ENCODE results near the gene TNS3. TPM values are rescaled to one million over a fixed set of nuclear protein-coding genes. Genes with fewer than 3 reads are reported as not detected.

TNS3 gene
- total RNA-seq, 3 donors from 2014 or later = 2.6 to 3.4 (median 3.2) TPM

DNA sequence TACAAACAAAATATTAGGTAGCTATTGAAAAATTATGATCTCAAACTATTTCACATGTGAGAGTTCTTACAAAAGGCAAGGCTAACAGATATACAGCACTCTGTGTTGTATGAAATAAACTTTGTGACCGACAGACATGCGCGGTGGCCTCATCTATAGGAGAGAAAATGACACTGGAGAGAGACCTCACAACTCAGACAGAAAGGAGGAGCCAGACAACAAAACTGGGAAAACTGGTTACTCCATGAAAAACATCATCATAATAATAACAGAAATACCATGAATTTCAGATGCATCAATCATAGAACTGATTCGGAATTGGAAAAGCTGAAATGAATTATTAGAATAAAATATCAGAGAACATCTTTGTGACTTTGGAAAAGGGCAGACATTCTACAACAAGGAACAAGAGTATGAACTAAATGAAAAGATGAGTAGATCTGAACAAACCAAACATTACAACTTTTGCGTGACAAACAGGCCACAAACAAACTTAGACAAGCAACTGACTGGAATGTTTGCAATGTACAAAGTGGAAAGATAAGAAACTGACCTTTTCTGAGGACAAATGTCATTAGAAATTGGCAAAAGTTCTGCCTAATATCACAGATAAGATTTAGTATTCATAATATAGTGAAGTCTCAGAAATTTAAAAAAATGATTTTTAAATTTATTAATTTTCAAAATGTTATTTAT, 69.3 kb downstream of the TNS3 start:
- ATAC-seq (no peak), DNase-seq (no peak)
- Mint-ChIP-seq H3K4me3 (no peak overlapping the region), H3K4me1 (ENCODE audit: low read depth) (no peaks in the 10 kb centered on the region), H3K36me3 (ENCODE audit: insufficient read depth) (no peaks in the 10 kb centered on the region), H3K9me3 (no peaks in the 10 kb centered on the region), H3K27me3 (ENCODE audit: low read depth) (no peaks in the 10 kb centered on the region)

DNA sequence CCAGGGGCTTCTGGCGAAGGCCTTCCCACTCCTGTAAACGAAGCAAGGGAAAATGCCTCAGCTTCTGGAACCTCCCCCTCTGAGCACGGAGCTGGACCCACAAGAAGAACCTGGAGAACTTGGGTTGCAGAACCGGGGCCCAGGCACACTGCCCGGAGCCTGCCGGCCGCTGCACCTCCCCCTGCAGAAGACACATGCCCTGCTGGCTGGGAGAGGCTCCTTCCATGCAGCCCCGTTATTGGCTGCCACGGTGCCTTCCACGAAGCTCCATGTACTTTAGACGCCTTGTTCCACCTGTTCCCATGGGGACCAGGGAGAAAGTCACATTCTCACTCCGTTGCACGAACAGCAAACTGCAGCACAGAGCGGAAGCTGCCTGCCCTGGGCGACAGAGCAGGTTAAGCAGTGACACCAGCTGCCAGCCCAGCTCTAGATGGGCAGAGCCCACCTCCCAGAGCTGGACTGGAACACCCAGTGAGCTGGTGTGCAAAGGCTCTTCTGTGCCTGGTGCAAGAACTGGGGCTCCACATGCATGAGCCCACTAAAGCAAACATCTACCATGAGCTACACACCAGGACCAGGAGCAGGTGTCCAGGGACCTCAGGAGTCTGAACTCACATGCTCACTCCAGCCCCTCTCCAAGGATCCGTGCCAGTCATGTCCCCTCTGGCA, 70.1 kb downstream of the TNS3 start:
- DNase-seq (no peak), ATAC-seq (no peak)
- H3K36me3 Mint-ChIP-seq (ENCODE audit: insufficient read depth) = no peaks in the 10 kb centered on the region
- no peak overlapping the region for H3K4me3 Mint-ChIP-seq
- H3K27me3 Mint-ChIP-seq (ENCODE audit: low read depth) = no peaks in the 10 kb centered on the region
- H3K4me1 Mint-ChIP-seq (ENCODE audit: low read depth) = no peaks in the 10 kb centered on the region
- H3K9me3 Mint-ChIP-seq = no peaks in the 10 kb centered on the region

DNA sequence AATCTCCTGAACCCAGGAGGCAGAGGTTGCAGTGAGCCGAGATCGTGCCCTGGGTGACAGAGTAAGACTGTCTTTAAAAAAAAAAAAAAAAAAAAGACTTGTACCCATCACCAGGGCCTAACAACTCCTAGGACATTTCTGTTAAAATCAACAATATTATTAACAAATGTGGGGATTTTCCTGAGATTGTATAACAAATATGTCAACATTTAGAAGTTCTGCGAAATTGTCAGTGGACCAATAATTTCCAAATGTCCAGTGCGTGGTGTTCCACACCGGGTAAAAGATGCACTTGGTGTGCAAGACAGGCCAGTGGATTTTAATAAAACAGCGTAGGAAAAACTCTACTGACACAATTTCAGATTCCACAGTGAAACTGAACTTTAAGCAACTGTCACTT, 71.1 kb downstream of the TNS3 start:
- H3K36me3 Mint-ChIP-seq (ENCODE audit: insufficient read depth) = no peaks in the 10 kb centered on the region
- H3K4me3 Mint-ChIP-seq = no peak overlapping the region

DNA sequence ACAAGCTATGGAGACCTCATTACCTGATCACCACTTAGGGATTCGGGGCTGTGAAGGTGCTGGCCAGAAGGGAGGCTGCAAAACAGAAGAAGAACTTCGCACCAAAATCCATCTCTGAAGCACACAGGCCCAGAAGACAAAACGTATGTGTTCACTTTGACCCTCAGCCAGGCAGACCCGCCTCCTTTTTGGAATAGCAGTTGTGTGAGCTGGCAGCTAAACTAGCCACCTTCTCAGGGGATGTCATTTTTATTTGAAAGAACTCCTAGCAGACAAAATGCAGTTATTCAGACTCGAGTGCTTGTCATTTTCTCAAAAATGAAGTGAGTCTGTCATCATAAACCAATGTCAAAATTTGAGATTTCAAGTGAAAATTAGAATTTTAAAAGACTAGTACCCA, 71.7 kb downstream of the TNS3 start:
- no peaks in the 10 kb centered on the region for H3K4me1 Mint-ChIP-seq (ENCODE audit: low read depth)
- DNase-seq (no peak), ATAC-seq (no peak)
- no peaks in the 10 kb centered on the region for H3K27me3 Mint-ChIP-seq (ENCODE audit: low read depth)
- no peaks in the 10 kb centered on the region for H3K9me3 Mint-ChIP-seq
- no peaks in the 10 kb centered on the region for H3K36me3 Mint-ChIP-seq (ENCODE audit: insufficient read depth)
- H3K4me3 Mint-ChIP-seq = no peak overlapping the region

More for the DNA sequence above, 71.1 kb downstream of the TNS3 start:
- Mint-ChIP-seq H3K4me1 (ENCODE audit: low read depth) (no peaks in the 10 kb centered on the region), H3K9me3 (no peaks in the 10 kb centered on the region), H3K27me3 (ENCODE audit: low read depth) (no peaks in the 10 kb centered on the region)
- ATAC-seq (no peak), DNase-seq (no peak)

DNA sequence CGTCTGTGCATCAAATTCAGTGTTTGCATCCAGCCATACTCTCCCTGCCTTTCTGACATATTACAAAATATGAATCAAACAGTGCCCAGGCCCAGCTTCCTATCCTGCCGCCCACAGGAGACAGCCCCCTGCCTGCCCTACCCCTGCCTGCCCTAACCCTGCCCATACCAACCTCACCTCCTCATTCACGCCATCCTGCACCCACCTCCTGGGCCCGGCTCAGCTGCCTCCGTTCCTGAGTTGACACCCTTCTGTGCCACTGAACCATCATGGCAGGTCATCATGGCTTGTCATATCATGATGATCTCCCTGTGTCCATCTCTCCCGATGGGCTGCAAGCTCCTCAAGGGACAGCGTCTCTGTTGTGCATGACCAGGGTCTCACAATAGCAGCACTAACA, 72.3 kb downstream of the TNS3 start:
- Mint-ChIP-seq H3K4me1 (ENCODE audit: low read depth) (no peaks in the 10 kb centered on the region), H3K4me3 (no peak overlapping the region), H3K36me3 (ENCODE audit: insufficient read depth) (no peaks in the 10 kb centered on the region), H3K27me3 (ENCODE audit: low read depth) (no peaks in the 10 kb centered on the region), H3K9me3 (no peaks in the 10 kb centered on the region)
- ATAC-seq (no peak), DNase-seq (no peak)

DNA sequence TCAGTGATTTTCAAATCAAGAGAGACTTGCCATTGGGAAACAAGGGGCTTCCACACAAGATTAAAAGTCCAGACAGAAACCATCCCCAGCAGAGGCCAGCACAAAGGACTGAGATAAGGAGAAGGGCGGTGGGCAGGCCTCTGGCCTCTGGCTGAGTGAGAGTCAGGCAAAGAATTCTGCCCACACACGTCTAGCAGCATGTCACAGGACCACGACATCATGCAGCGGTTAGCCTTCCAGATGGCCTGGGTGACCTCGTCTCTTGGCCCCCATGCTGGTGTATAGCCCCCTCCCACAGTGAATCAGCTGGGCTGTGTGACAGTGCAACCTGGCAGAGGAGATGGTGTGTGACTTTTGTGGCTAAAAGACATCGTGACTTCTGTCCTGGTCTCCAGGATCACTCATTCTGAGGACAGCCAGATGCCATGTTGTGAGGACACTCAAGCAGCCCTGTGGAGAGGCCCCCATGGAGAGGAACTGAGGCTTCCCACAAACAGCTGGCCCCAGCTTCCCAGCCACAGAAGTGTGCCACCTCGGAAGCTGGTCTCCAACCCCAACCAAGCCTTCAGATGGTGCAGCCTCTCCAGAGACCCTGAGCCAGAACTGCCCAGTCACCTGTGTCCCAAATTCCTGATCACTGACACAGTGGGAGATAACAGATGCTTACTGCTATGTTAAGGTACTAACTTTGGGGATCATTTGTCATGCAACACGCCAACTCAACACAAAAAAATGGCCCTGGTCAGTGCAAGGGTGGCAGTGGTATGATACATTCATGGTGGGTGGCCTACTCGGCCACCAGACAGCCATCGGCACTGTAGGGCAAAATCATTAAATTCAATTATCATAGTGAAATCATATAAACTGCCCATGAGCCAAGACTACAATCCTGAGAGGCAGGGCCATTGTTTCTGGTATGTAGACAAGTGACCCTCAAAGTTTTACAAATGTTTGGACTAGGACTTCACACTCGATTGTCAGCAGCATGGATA, 73.2 kb downstream of the TNS3 start:
- Mint-ChIP-seq H3K9me3 (no peaks in the 10 kb centered on the region), H3K27me3 (ENCODE audit: low read depth) (no peaks in the 10 kb centered on the region), H3K4me3 (no peak overlapping the region), H3K4me1 (ENCODE audit: low read depth) (no peaks in the 10 kb centered on the region), H3K36me3 (ENCODE audit: insufficient read depth) (no peaks in the 10 kb centered on the region)
- ATAC-seq (no peak), DNase-seq (no peak)

DNA sequence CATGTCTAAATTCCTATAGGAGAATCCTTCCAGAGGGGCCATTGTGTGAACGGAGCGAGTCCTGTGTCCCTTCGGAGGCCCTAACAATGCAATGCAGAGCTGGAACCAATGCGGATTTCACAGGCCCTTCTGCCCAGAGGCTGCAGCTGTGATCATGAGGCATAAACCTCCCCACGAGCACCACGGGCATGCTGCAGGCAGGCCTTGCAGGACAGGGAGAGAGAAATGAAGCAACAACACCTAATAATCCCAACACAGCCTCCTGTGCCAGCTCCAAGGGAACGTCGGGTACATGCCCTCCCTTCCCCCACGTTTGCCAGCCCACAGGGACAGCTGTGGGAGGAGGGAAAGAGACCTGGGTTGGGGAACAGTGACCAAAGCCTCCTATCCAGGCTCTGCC, 74.4 kb downstream of the TNS3 start:
- Mint-ChIP-seq H3K36me3 (ENCODE audit: insufficient read depth) (no peaks in the 10 kb centered on the region), H3K9me3 (no peaks in the 10 kb centered on the region), H3K4me3 (no peak overlapping the region), H3K27me3 (ENCODE audit: low read depth) (no peaks in the 10 kb centered on the region), H3K4me1 (ENCODE audit: low read depth) (no peaks in the 10 kb centered on the region)
- ATAC-seq (no peak), DNase-seq (no peak)

DNA sequence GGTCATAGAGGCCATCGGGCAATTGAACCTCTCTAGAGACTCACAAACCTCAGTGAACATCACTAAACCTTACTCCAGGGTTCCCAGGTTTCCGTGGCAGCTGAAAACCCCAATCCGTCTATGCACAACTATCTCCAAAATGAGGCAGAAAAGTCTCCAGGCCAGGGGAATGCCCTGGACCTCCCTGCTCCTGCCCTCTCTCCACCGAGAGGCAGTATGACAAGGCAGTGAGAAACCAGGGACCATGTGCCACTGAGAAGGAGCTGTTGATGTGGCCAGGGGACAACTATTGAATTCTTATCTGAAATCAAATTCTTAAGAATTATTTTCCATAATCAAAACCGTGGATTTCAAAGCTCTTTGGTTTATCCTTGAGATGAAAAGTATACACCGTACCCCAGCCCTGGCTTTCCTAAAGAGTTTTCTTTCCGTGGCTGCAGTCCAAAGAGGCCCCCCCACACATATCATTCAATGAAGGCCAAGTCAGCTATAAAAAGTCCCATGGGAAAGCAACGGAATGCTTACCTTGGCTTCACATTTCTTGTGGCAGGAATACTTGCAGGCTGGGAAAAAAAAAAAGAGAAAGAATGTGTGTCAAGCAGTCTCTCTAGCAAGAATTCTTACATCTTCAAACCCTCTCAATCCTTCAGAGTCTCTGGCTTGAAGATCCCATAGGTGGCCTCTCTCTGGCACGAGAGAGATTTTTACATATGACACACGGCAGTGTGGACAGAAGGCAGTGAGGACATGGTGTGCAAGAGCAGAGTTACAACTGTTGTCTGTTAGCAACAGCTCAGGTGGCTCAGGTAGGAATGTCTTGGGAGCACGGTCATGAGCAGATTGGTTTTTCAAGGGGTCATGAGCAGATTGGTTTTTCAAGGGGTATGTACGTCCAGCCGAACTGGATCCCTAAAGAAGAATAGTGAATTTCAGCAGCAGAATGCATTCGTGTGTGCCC, 75.2 kb downstream of the TNS3 start:
- Mint-ChIP-seq H3K4me1 (ENCODE audit: low read depth) (no peaks in the 10 kb centered on the region), H3K4me3 (no peak overlapping the region), H3K9me3 (no peaks in the 10 kb centered on the region), H3K27me3 (ENCODE audit: low read depth) (no peaks in the 10 kb centered on the region), H3K36me3 (ENCODE audit: insufficient read depth) (no peaks in the 10 kb centered on the region)
- ATAC-seq (no peak), DNase-seq (no peak)

DNA sequence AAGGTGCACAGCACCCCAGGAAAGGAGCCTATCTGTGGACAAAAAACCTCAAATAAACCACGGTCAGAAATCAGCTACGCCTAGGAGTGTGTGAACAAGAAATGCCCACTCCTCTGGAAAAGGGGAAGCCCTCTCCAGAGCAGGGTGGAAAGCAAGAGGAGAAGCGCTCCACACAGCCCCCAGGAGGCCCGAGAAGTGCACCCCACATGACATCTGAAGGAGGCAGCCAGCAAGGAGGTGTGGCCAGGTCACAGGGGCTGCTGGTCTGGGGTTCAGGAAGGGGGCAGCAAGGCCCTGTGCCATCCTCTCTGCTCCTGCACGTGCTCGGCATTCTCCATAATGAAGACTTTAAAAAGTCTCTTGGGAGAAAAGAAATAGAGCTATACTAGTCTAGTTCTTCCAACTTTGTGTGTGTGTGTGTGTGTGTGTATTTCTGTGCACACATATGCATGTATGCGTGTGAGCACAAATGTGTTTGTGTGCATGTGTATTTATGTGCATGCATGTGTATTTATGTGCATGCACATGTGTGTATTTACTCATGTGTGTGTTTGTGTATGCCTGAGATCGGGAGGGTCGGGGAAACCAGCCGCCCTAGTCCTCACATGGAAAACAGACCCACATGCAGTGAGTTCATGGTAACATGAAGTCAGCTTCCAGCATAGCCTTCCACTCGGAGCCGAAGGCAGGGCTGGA, 76.5 kb downstream of the TNS3 start:
- Mint-ChIP-seq H3K4me3 (no peak overlapping the region), H3K27me3 (ENCODE audit: low read depth) (no peaks in the 10 kb centered on the region), H3K9me3 (no peaks in the 10 kb centered on the region), H3K36me3 (ENCODE audit: insufficient read depth) (no peaks in the 10 kb centered on the region), H3K4me1 (ENCODE audit: low read depth) (no peaks in the 10 kb centered on the region)
- no peak for DNase-seq
- no peak for ATAC-seq

DNA sequence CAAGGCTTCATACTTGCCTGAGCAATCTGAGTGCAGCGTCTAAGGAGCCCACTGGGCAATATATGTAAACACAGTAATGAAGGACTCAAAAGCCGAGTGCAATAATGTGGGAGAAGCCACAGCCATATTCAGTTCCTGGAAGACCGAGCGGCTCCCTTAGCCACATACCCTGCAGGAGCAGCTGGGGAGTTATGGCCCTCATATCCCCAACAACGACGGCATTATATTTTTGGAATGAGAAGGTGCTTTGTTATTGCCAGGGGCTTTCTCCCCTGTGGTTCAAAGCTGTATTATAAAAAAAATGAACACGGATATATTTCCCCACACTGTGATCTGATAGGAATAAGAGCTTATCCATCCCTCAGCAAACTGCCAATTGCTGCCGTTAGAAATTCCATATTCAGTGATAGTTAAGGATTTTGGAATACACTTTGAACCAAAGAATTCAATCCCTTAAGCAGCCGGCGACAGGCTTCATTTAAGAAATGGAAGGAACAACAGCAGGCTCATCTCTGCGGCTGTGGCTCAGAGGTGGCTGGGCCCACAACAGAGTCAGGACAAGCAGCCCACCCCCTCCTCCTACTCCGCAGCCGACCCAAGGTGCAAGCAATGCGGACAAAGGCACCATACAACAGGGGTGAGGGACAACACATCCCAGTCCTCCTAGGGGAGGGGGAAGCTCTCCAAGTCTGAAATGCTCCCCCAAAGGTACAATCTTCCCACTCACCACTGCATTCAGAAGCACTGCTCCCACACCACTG, 77.2 kb downstream of the TNS3 start:
- no peaks in the 10 kb centered on the region for H3K27me3 Mint-ChIP-seq (ENCODE audit: low read depth)
- H3K36me3 Mint-ChIP-seq (ENCODE audit: insufficient read depth) = no peaks in the 10 kb centered on the region
- H3K4me3 Mint-ChIP-seq = no peak overlapping the region
- no peaks in the 10 kb centered on the region for H3K4me1 Mint-ChIP-seq (ENCODE audit: low read depth)
- H3K9me3 Mint-ChIP-seq = no peaks in the 10 kb centered on the region
- no peak for DNase-seq
- no peak for ATAC-seq

DNA sequence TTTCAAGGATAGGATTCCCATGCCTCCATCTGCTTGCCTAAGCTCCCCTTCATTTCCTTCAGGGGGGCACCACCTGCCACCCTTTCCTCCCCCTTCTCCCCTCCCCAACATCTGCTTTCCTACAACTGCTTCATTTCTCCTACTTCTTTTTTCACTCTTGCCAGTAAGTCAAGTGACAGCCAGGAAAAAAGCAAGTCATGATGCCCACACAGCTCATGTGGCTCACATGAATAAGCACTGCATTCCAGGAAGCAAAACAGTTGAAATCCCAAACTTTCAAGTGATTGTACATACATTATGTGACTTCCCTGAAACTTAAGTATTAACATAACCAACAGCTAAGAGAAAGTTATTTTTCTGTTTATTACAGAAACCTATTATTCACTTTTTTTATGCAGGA, 78.6 kb downstream of the TNS3 start:
- H3K27me3 Mint-ChIP-seq (ENCODE audit: low read depth) = no peaks in the 10 kb centered on the region
- H3K36me3 Mint-ChIP-seq (ENCODE audit: insufficient read depth) = no peaks in the 10 kb centered on the region
- no peaks in the 10 kb centered on the region for H3K4me1 Mint-ChIP-seq (ENCODE audit: low read depth)
- ATAC-seq (no peak), DNase-seq (no peak)
- H3K9me3 Mint-ChIP-seq = no peaks in the 10 kb centered on the region
- H3K4me3 Mint-ChIP-seq = no peak overlapping the region

DNA sequence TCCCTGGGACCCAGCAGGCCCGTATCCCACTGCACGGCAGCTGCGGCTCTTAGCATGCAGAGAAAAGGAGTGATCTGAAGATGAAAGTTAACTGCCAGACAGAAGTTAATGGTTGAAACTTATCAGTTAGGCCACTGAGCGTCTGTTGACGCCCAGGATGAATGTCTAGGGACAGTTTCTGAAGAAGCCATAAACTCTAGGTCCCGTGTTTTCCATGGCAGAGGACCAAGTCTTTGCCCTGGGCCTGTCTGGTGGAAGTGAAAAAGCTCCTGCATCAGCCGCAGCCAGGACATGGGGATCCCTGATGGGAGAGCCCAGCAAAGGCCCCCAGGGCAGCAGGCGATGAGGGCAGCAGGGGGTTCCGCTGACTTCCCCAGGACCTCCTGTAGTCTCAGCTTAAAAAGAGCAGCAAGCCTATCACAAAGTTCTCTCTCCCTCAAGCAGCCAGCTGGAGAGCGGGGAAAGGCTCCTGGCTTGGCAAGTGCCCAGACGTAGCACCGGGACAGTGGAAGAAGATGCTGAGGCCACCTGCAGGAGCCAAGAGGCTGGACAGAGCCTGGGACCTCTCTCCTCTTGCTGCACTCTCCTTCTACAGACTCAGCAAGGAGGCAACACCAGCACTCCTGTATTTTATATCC, 79.6 kb downstream of the TNS3 start:
- no peaks in the 10 kb centered on the region for H3K36me3 Mint-ChIP-seq (ENCODE audit: insufficient read depth)
- H3K27me3 Mint-ChIP-seq (ENCODE audit: low read depth) = no peaks in the 10 kb centered on the region
- peaks cover 2% of the 10 kb centered on the region for H3K4me1 Mint-ChIP-seq (ENCODE audit: low read depth)
- H3K4me3 Mint-ChIP-seq = no peak overlapping the region
- no peak for ATAC-seq
- DNase-seq = no peak
- H3K9me3 Mint-ChIP-seq = no peaks in the 10 kb centered on the region
